ENCODE data around the gene TSGA10IP. TPM values are rescaled to one million over a fixed set of nuclear protein-coding genes. Genes with fewer than 3 reads are reported as not detected.

Gene TSGA10IP
- total RNA-seq, 1 experiment from 2014 or later: not detected

GRCh38 chr11:65944191-65944590 is 1.1 kb upstream of the TSGA10IP start:
- TF ChIP-seq EZH2 (IDR thresholded peaks at IDR 0.05) (no peak), SRF (IDR thresholded peaks at IDR 0.05; ENCODE audit: low read depth) (no peak), CBX3 (IDR thresholded peaks at IDR 0.05; ENCODE audit: low read depth) (no peak), MAX (IDR thresholded peaks at IDR 0.05) (no peak), JUND (IDR thresholded peaks at IDR 0.05) (no peak), SIN3A (IDR thresholded peaks at IDR 0.05; ENCODE audit: low read depth) (no peak)
- CTCF ChIA-PET: no interaction called here
- RAD21 ChIA-PET (ENCODE audit: low non-redundant PET in 1 of 2, low total read pairs in 2 of 2, uncharacterized antibody in 2 of 2, unreplicated experiment in 2 of 2): no interaction called here
- no peaks in the 10 kb centered on the region for H3K36me3 ChIP-seq (ENCODE audit: control insufficient read depth in 1 of 2, insufficient read depth in 2 of 2, low read length in 2 of 2)
- no peaks in the 10 kb centered on the region for H4K20me1 ChIP-seq (ENCODE audit: insufficient read depth)
- no peak overlapping the region for H3K4me2 ChIP-seq (ENCODE audit: low read length)
- H3K79me2 ChIP-seq (ENCODE audit: insufficient read depth, low read length): no peaks in the 10 kb centered on the region
- H3K27me3 ChIP-seq (ENCODE audit: insufficient read depth, low read length): no peaks in the 10 kb centered on the region
- no peak for ATAC-seq
- no peaks in the 10 kb centered on the region for H3K9me3 ChIP-seq (ENCODE audit: control insufficient read depth in 1 of 2, insufficient read depth in 1 of 2, low read depth in 1 of 2, low read length in 2 of 2)
- no peaks in the 10 kb centered on the region for H3K4me1 ChIP-seq (ENCODE audit: control insufficient read depth in 1 of 2, insufficient read depth in 2 of 2, low read length in 2 of 2)
- DNase-seq (ENCODE audit: low read depth, low spot score): no peak
- POLR2A ChIA-PET: no interaction called here
- H3K9ac ChIP-seq (ENCODE audit: low read length): no peak overlapping the region
- H2AFZ ChIP-seq (ENCODE audit: low read depth, low read length, poor library complexity, severe bottlenecking): no peak overlapping the region
- BruUV-seq (replicated peaks): no TSS peak
- intact Hi-C loops (cut with micrococcal nuclease): no loop called here
- no peak overlapping the region for H3K4me3 ChIP-seq (replicated peaks in 1 of 2; ENCODE audit: low read depth in 1 of 2, low read length in 2 of 2)
- no peaks in the 10 kb centered on the region for H3K9me2 ChIP-seq (ENCODE audit: insufficient read depth)
- H3K27ac ChIP-seq (ENCODE audit: low read depth, low read length): no peak overlapping the region

DNA sequence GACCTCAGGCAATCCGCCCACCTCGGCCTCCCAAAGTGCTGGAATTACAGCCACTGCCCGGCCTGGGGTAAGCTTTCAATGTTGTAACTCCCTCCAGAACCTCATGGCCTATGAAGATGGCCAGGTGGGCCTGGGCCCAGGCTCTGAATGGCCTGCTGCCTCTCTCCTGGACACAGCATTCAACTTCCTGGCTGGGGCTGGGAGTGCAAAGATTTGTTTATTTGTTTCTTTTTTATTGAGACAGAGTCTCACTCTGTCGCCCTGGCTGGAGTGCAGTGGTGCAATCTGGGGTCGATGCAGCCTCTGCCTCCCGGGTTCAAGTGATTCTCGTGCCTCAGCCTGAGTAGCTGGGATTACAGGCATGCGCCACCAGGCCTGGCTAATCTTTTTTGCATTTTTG is 513 bp upstream of the TSGA10IP start:
- no peaks in the 10 kb centered on the region for H3K79me2 ChIP-seq (ENCODE audit: insufficient read depth, low read length)
- H3K27me3 ChIP-seq (ENCODE audit: insufficient read depth, low read length): no peaks in the 10 kb centered on the region
- H3K4me3 ChIP-seq (replicated peaks in 1 of 2; ENCODE audit: low read depth in 1 of 2, low read length in 2 of 2): no peak overlapping the region
- H3K9ac ChIP-seq (ENCODE audit: low read length): no peak overlapping the region
- ATAC-seq (no peak), DNase-seq (ENCODE audit: low read depth, low spot score) (no peak)
- ChIA-PET CTCF (no interaction called here), POLR2A (no interaction called here), RAD21 (ENCODE audit: low non-redundant PET in 1 of 2, low total read pairs in 2 of 2, uncharacterized antibody in 2 of 2, unreplicated experiment in 2 of 2) (no interaction called here)
- no peaks in the 10 kb centered on the region for H3K4me1 ChIP-seq (ENCODE audit: control insufficient read depth in 1 of 2, insufficient read depth in 2 of 2, low read length in 2 of 2)
- BruUV-seq (replicated peaks): no TSS peak
- no peak for TF ChIP-seq SP1 (IDR thresholded peaks at IDR 0.05; ENCODE audit: low read depth)
- TF ChIP-seq SRF (IDR thresholded peaks at IDR 0.05; ENCODE audit: low read depth): no peak
- TF ChIP-seq ELF1 (IDR thresholded peaks at IDR 0.05; ENCODE audit: borderline replicate concordance, low read depth): no peak
- TF ChIP-seq REST (IDR thresholded peaks at IDR 0.05; ENCODE audit: low read depth): no peak
- no peak for TF ChIP-seq JUND (IDR thresholded peaks at IDR 0.05)
- TF ChIP-seq EZH2 (IDR thresholded peaks at IDR 0.05): no peak
- no peak for TF ChIP-seq EZH2phosphoT487 (IDR thresholded peaks at IDR 0.05; ENCODE audit: borderline replicate concordance)
- TF ChIP-seq RAD21 (IDR thresholded peaks at IDR 0.05; ENCODE audit: low read depth): no peak
- no peak for TF ChIP-seq CBX3 (IDR thresholded peaks at IDR 0.05; ENCODE audit: low read depth)
- no peak for TF ChIP-seq ZNF274 (IDR thresholded peaks at IDR 0.05; ENCODE audit: low read depth, low read length)
- no peak for TF ChIP-seq EGR1 (IDR thresholded peaks at IDR 0.05; ENCODE audit: low read depth)
- H3K9me3 ChIP-seq (ENCODE audit: control insufficient read depth in 1 of 2, insufficient read depth in 1 of 2, low read depth in 1 of 2, low read length in 2 of 2): no peaks in the 10 kb centered on the region
- H2AFZ ChIP-seq (ENCODE audit: low read depth, low read length, poor library complexity, severe bottlenecking): no peak overlapping the region
- H3K4me2 ChIP-seq (ENCODE audit: low read length): no peak overlapping the region
- no peaks in the 10 kb centered on the region for H4K20me1 ChIP-seq (ENCODE audit: insufficient read depth)
- H3K9me2 ChIP-seq (ENCODE audit: insufficient read depth): no peaks in the 10 kb centered on the region
- intact Hi-C loops (cut with micrococcal nuclease): no loop called here
- no peak overlapping the region for H3K27ac ChIP-seq (ENCODE audit: low read depth, low read length)
- no peaks in the 10 kb centered on the region for H3K36me3 ChIP-seq (ENCODE audit: control insufficient read depth in 1 of 2, insufficient read depth in 2 of 2, low read length in 2 of 2)
